Daoy (cell line): ENCODE data around the gene C1orf198. TPM values are rescaled to one million over a fixed set of nuclear protein-coding genes. Genes with fewer than 3 reads are reported as not detected.

Source experiments
- DNase-seq: peaks from one replicate; pipeline ENCODE4 v3.0.0-alpha.2; 2015; ENCODE audit warnings: low read depth
- total RNA-seq: library from RNA; depleted of rRNA; stranded (reverse); fragments of >200 nt; shearing (Covaris generic); gene quantifications from 2 replicates; pipeline ENCODE4 v1.2.3, GENCODE V29; 2014; rRNA removed

Gene C1orf198, protein sequence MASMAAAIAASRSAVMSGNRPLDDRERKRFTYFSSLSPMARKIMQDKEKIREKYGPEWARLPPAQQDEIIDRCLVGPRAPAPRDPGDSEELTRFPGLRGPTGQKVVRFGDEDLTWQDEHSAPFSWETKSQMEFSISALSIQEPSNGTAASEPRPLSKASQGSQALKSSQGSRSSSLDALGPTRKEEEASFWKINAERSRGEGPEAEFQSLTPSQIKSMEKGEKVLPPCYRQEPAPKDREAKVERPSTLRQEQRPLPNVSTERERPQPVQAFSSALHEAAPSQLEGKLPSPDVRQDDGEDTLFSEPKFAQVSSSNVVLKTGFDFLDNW
- 19.9 and 20.3 TPM in 2 replicates for total RNA-seq

- peak; percentile 76 for DNase-seq
These were observed at the start of gene C1orf198 for GRCh38 chr1:230867903-230868735. Gene C1orf198, minus strand, starts transcription at chr1:230868521. Its CDS starts 9 bp downstream, at chr1:230868512.

GRCh38 chr1:230917284-230918135 is 49.2 kb upstream of the C1orf198 start:
- DNase-seq: peak; percentile 72

- no peak for DNase-seq
These were observed 48.4 kb upstream of the C1orf198 start for GRCh38 chr1:230916587-230917283.

DNA sequence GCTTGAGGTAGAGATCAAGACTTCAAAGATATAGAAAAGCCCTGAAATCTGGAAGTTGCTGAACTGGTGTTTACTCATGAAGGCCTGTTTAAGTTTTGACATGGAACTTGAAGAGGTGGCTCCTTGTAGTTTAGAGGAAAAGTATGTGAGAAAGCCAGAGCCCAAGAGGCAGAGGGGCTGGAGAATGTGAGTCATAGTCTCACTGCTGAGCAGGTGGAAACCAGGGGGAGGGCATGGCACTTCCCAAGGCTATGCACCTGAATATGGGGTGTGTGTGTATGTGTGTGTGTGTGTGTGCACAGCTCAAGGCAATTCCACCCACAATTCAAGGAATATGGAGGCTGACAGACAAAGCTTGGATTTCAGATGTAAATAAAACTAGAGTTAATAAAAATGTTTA is 46.8 kb upstream of the C1orf198 start:
- DNase-seq: no peak

- DNase-seq: no peak
These were observed 45.2 kb upstream of the C1orf198 start for GRCh38 chr1:230913496-230913895.

GRCh38 chr1:230910755-230911117 is 42.4 kb upstream of the C1orf198 start:
- DNase-seq: no peak

DNA sequence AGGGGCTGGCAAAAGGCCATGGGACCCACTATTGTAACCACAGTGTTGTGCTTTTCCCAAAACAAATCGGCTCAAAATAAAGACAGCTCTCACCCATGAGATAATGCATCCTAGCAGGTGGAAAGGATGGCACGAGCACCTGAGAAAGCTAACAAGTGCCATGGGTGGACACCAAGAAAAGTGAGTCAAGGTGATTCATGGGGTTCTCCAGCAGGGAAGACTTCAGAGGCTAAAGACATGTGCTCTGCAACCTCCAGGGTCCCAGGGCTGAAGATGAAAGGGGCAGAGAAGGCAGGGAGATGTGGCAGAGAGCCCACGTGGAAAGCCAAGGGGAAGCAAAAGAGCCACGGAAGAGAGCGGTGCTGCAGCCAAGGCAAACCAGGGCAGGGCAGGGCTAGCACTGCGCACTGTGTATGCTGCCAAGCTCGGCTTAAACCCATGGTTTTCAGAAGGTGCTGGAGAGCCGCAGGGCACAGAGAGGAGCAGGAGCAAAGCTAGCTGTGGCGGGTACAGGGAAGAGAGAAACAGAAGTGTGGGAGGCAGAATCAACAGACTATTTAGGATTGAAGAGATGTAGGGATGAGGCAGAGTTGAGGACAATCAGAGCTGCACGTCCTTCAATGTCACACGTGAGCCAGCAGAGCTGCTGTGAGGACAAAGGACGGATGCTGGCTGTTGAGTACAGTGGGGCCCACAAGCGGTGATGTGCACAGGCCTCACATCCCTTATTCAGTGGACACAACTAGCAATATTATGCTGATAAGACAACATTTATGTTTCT is 41.8 kb upstream of the C1orf198 start:
- no peak for DNase-seq

DNA sequence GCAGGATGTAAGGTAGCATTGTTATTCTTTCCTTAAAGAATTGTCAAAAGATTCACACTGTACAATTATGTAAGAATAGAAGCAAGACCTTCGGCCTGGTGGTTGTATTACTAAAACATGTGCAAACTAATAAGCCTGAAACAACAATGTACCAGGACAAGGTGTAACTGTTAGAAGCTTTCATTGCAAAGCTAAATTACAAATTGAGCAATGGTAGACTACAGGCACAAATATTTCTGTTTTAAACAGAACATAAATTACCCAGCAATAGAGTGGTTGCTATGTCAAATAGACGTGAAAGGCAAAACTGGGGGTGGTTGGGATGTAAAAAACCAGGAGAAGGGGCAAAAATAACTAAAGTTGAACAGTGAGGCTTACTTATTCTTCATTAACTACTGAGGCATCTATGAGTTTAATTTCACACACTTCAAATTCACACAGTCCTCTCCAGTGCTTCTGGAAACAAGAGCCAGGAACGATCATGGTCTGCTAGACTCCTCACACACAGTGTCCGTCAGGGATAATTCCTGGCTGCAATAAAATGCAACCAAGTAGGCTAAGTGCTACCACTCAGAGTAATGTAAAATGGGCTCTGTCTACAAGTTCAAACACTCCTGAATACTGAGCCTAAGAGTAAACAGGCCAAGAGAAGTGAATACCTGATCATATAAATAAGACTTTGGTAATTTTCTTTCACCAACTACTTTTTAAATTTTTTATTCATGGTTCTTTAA is 39.3 kb upstream of the C1orf198 start:
- DNase-seq: no peak

DNA sequence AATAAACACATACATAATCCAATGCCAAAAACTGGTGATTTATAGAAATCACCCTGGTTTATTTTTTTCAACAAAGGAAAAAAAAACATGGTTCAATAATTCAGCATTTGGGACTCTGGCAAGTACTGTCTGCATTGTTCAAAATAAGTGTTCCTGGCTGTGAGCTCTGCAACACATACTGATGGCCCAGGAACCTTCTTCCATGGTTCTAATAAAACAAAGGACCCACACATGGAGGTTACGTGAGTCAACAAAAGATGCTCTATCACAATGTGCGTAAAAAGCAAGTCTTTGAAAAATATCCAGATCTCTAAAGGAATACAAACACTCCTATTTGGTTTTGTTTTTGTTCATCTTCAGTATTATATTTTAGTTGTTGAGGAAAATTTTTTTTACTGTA is 37.9 kb upstream of the C1orf198 start:
- no peak for DNase-seq

DNA sequence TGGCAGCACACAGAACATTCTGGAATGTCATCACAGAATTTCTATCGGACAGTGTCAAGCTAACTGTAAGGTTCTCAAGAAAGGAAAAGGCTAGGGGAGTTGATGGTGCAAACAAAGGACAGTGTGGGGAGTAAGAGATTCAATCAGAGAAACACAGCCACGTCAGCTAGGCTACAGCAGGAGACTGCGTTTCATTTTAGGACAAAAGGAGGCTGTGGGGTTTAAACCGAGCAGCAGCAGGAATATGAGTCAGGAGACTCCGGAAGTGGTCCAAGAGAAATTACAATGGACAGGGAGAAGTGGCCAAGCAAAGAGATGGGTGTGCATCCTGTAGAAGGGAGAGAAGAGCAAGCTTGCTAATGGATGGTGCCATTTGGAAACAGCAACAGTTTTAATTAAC is 37.4 kb upstream of the C1orf198 start:
- DNase-seq: peak; percentile 55

DNA sequence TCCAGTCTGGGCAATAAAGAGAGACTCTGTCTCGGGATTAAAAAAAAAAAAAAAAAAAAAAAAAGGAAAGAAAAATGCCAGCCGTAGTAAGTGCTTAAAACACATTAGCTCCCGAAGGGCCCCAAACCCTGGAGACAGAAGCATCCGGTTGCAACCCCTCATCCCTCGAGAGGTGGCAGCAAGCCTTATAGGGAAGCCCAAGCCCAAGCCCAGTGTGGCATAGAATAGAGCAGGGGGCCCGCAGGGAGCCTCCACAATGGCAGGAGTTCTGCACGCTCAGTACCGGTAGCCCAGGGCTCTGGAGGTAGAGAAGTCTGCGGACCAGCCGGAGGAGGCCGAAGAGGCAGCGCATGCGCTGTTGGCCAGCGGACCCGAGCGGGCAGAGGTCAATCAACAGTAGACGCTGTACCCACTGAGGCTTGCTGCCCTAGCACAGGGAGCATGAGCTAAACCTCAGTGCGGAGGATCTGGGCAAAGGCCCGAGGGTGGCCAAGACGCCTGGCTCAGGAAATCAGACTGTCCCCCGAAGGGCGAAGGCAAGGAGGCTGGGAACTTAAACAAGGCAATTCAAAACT is 34.1 kb upstream of the C1orf198 start:
- no peak for DNase-seq

- DNase-seq: no peak
These were observed 33.4 kb upstream of the C1orf198 start for GRCh38 chr1:230901671-230902070.

DNA sequence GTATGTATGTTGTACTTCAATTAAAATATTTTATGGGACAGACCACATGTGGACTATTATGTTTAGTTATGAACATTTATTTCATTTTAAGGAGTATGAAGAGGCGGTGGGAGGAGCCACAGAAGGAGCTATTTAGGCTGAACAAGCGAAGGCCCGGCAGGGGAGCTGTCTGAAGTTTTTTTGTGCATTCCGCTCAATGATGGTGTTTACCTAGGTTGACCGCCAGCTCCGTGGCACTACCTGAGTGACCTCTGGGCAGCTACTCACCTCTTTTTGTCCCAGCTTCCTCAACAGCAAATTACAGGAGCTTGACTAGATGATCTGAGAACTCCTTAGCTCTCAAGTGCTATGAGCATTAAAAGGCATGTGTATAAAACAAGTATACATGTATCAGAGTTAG is 32.7 kb upstream of the C1orf198 start:
- no peak for DNase-seq

- no peak for DNase-seq
These were observed 31.5 kb upstream of the C1orf198 start for GRCh38 chr1:230899841-230900251.

GRCh38 chr1:230898748-230899147 is 30.4 kb upstream of the C1orf198 start:
- DNase-seq: no peak

GRCh38 chr1:230898144-230898543 is 29.8 kb upstream of the C1orf198 start:
- no peak for DNase-seq

GRCh38 chr1:230896779-230897178 is 28.5 kb upstream of the C1orf198 start:
- DNase-seq: no peak

GRCh38 chr1:230895452-230895851 is 27.1 kb upstream of the C1orf198 start:
- DNase-seq: no peak

- DNase-seq: no peak
These were observed 26.3 kb upstream of the C1orf198 start for GRCh38 chr1:230894664-230895063.

GRCh38 chr1:230894032-230894431 is 25.7 kb upstream of the C1orf198 start:
- no peak for DNase-seq
